Measurements from ENCODE around the gene NHLRC4.
"Not testable (repeated sequence)": the region's sequence is repeated elsewhere in the genome, so short reads cannot be mapped to it uniquely, and the experiment has no call there.

DNA sequence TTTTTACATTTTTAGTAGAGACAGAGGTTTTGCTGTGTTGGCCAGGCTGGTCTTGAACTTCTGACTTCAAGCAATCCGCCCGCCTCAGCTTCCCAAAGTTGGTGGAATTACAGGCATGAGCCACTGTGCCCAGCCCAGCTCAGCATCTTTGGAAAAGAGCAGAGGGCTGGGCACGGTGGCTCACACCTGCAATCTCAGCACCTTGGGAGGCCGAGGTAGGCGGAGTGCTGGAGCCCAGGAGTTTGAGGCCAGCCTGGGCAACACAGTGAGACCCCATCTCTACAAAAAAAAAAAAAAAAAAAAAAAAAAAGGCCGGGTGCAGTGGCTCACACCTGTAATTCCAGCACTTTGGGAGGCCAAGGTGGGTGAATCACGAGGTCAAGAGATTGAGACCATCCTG, 30.9 kb downstream of the NHLRC4 start:
- TF ChIP-seq CTCF, POLR2A (IDR thresholded peaks at IDR 0.05): not testable (repeated sequence)

Measured in lower leg skin (tissue), 3 donors.